SJCRH30 (cell line): ENCODE data around the gene SIGLEC12. TPM values are rescaled to one million over a fixed set of nuclear protein-coding genes. Genes with fewer than 3 reads are reported as not detected.

ENCODE experiments used
- total RNA-seq: library from RNA; depleted of rRNA; stranded (reverse); fragments of >200 nt; shearing (Covaris generic); gene quantifications from 2 replicates; pipeline ENCODE4 v1.2.3, GENCODE V29; 2014; rRNA removed

The SIGLEC12 gene
- total RNA-seq, 1 experiment from 2014 or later, result not detected

Other genes with a start within 250 kb of the SIGLEC12 start
- gene IGLON5, start 190.2 kb downstream of the SIGLEC12 start, total RNA-seq, result not detected in 2 replicates
- gene VSIG10L, start 159.7 kb downstream of the SIGLEC12 start, total RNA-seq, result 0.10 and 0.28 TPM in 2 replicates
- 14.3 and 18.6 TPM in 2 replicates for gene ETFB, start 135.4 kb downstream of the SIGLEC12 start, total RNA-seq
- not detected in 2 replicates for gene CLDND2, start 132.8 kb downstream of the SIGLEC12 start, total RNA-seq
- gene NKG7, start 129.1 kb downstream of the SIGLEC12 start, total RNA-seq, result not detected in 2 replicates
- not detected in 2 replicates for gene LIM2, start 113.8 kb downstream of the SIGLEC12 start, total RNA-seq
- gene C19orf84, start 111.2 kb downstream of the SIGLEC12 start, total RNA-seq, result not detected in 2 replicates
- not detected in 2 replicates for gene SIGLEC10, start 84.2 kb downstream of the SIGLEC12 start, total RNA-seq
- gene SIGLEC8, start 43.3 kb downstream of the SIGLEC12 start, total RNA-seq, result not detected in 2 replicates
- not detected in 2 replicates for gene CEACAM18, start 23.3 kb downstream of the SIGLEC12 start, total RNA-seq
- gene SIGLEC6, start 29.9 kb upstream of the SIGLEC12 start, total RNA-seq, result not detected in 2 replicates
- 4.4 and 4.7 TPM in 2 replicates for gene ZNF175, start 69.5 kb upstream of the SIGLEC12 start, total RNA-seq
- gene SIGLEC5, start 128.6 kb upstream of the SIGLEC12 start, total RNA-seq, result not detected in 2 replicates
- gene SIGLEC14, start 145.0 kb upstream of the SIGLEC12 start, total RNA-seq, result not detected in 2 replicates
- gene SPACA6, start 191.5 kb upstream of the SIGLEC12 start, total RNA-seq, result 3.2 and 10.9 TPM in 2 replicates
- 0.23 TPM in 1 of 2 replicates, not detected in the other for gene HAS1, start 222.2 kb upstream of the SIGLEC12 start, total RNA-seq